Raji (cell line): ENCODE results near the gene CTTN.

Experiments used
- POLR2A ChIP-seq: IDR thresholded peaks from 2 replicates; pipeline ENCODE4 v1.6.1; 2011; ENCODE audit warnings: low read depth, low read length, control low read depth; ENCODE audit not compliant: insufficient read depth

The CTTN gene

DNA sequence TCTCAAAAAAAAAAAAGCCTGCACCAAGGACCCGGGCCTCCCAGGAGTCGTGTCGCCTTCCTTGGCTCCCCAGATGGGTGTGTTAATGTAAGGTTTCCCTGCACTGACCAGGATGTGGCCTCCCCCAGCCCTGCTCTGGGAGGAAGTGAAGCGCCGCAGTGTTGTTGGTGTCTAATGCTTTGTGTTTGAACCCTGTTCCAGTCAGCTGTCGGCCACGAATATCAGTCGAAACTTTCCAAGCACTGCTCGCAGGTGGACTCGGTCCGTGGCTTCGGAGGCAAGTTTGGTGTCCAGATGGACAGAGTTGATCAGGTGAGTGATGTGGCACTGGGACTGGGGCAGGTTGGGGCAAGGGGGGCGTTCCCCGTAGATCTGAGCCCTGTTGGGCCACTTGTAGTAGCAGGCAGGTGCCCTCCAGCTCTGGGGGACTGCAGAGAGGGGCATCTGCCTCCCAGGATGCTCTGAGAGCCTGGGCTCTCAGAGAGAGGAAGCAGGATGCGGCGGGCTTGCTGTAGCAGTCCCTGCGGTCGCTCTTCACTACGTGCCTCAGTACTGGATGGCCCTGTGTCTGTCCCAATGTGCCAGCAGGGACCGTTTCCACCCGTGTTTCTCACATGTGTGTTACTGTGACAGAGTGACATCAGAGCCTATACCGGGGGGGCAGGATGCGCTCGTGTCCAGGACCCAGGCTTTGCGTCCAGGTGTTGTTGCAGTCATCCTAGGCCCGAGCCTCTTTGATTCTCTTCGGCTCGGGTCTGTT is 16.2 kb downstream of the CTTN start:
- no peak for TF ChIP-seq POLR2A

- no peak for TF ChIP-seq POLR2A
These were observed 16.9 kb downstream of the CTTN start for GRCh38 chr11:70415191-70415590.

GRCh38 chr11:70415642-70416395 is 17.5 kb downstream of the CTTN start:
- TF ChIP-seq POLR2A = no peak

- TF ChIP-seq POLR2A = no peak
These were observed 18.6 kb downstream of the CTTN start for GRCh38 chr11:70416881-70417280.

GRCh38 chr11:70418130-70418529 is 19.8 kb downstream of the CTTN start:
- no peak for TF ChIP-seq POLR2A

DNA sequence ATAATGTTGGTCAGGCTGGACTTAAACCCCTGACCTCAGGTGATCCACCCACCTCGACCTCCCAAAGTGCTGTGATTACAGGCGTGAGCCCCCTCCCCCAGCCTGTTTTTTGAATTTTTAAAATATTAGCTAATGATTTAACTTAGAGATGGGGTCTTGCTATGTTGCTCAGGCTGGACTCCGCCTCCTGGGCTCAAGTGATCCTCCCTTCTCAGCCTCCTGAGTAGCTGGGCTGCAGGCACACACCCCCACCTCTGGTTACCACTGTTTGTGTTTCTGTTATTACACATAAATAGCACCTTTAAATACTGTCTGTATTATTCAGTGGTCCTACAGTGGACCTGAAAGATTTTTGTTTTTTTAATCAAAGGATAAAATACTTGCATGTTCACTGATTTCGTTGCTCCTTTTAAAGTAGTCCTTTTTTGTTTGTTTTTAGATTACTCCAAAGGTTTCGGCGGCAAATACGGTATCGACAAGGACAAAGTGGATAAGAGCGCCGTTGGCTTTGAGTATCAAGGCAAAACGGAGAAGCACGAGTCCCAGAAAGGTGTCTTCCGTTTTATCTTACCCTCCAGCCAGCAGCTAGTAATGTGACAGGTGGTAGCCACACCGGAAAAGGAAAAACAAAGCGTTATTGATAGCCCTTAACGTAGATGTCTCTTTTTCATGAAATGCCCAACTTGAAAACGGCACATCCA is 21.1 kb downstream of the CTTN start:
- no peak for TF ChIP-seq POLR2A

DNA sequence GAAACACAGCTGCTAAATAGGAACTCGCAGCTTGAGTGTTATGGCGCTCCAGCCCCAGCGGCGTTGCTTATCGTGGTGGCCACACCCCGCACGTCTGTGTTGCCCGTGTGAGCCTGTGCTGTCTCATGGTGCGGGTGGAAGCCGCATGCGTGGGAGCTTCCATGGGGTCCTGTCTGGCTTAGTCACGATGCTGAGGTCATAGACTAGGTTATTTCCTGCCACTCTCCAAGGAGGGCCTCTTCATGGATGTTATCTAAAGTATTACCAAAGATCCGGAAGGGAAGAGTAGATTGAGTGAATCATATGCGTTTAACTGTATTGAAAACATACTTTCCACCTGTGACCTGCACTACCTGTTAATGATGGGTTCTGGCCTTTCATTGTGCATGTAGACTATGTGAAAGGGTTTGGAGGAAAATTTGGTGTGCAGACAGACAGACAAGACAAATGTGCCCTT is 21.7 kb downstream of the CTTN start:
- no peak for TF ChIP-seq POLR2A

- TF ChIP-seq POLR2A = no peak
These were observed 22.2 kb downstream of the CTTN start for GRCh38 chr11:70420496-70420895.

DNA sequence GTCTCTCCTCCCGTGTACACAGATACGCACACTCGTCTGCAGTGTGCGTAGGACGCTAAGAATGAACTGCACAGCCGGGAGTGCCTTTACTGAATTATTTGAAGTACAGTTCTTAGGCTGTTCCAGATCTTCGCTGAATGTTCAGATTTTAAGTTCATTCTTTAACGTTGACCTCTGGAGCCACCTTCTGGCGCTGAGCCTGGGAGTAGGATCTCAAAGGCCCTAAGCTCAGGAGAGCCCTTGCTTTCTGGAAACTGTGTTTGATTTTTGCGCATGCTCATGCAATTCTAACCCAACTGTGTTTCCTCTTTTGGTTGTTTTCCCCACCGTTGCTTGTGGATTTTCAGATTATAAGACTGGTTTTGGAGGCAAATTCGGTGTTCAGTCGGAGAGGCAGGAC is 22.8 kb downstream of the CTTN start:
- TF ChIP-seq POLR2A = no peak

DNA sequence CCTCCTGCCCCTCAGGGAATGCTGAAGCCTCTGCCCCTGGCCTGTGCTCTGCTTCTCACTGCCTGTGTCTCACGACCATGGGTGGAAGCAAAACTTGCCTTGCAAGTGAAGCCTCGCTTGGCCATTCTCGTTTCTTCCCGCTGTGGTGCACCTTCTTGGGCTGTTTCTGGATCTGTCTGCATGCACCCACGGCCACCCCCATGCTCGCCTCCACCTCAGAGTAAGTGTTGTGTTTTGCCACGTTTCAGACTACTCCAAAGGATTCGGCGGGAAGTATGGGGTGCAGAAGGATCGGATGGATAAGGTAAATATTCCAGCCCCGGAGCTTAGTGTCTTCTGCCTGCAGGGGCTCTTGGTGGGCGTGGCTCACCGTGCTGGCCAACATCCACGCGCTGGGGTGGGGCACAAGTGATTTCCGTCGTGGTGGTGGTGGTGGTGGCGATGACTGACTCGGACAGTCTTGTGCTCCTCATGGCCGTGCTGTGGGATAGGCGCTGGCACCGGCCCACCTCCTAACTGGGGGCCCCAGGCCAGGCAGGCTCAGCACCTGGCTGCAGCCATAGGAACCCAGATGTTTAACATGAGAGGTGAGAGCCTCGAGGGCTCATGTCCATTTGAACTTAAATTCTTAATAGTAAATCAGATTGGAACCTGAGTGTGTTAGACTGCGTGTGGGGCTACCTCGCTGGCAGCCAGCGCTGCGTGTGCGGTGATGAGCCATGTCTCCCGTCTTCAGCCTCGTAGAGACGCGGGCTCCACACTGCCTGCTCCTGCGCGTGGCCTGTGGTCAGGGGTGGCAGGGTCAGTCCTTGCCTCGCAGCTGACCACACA is 24.6 kb downstream of the CTTN start:
- TF ChIP-seq POLR2A = no peak

DNA sequence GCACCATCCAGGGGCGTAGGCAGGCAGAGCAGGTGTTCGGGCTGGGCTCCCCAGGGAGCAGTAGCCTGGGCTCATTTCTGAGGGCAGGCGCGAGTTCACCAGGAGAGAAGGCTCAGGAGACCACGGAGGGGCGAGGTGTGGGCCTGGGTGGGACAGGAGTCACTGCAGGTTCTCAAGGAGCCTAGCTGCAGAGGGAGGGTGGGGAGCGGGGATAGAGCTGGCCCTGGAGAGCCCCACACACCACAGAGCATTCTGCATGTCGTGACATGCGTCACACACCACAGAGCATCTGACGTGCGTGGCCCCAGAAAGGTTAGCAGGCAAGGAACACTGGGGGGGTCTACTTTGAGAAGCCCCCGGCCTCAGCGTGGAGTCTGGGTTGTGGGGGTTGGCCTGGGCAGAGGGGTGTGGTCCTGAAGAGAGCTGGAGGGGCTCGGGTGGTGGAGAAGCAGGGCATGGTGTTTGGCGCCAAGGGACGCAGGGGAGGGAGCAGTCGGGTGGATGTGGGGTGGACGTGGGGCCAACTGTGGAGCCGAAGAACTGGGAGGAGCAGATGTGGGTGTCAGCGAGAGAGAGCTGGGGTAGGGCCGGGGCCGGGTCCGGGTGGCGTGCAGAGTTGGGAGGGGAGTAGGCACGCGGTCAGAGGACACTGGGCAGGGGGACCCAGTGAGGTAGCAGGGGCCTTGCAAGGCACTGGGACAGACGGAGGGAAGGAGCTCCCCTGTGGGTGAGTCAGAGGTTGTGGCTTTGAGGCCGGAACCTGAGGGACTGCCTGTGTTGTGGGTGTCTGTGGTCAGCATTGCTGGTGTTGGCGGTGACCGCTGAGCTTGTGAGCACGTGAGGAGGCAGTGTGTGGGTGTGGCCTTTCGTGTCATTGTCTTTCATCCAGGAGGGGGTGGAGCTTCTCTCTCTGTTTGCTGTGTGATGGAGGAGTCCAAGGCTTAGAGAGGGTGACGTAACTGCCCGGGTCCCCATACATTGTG is 25.5 kb downstream of the CTTN start:
- TF ChIP-seq POLR2A = no peak

GRCh38 chr11:70424765-70425344 is 26.5 kb downstream of the CTTN start:
- no peak for TF ChIP-seq POLR2A

DNA sequence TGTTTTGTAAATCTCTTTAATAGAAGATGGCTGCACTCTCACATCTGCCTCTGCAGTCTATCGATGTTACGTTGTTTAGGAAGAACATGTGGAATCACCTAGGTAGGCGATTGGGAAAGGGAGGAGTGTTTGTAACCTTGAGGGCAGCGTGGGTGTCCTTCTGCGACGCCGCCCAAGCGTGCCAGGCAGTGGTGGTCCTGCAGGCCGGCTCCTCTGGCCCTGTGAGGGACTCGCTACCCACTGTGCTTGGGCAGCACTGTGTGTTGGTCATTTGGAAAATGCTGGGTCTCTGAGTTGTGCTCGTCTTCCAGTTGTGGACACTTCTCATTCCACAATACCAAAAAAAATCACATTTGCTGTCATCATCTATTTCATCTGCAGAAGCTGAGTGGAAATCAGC is 29.1 kb downstream of the CTTN start:
- TF ChIP-seq POLR2A = no peak

DNA sequence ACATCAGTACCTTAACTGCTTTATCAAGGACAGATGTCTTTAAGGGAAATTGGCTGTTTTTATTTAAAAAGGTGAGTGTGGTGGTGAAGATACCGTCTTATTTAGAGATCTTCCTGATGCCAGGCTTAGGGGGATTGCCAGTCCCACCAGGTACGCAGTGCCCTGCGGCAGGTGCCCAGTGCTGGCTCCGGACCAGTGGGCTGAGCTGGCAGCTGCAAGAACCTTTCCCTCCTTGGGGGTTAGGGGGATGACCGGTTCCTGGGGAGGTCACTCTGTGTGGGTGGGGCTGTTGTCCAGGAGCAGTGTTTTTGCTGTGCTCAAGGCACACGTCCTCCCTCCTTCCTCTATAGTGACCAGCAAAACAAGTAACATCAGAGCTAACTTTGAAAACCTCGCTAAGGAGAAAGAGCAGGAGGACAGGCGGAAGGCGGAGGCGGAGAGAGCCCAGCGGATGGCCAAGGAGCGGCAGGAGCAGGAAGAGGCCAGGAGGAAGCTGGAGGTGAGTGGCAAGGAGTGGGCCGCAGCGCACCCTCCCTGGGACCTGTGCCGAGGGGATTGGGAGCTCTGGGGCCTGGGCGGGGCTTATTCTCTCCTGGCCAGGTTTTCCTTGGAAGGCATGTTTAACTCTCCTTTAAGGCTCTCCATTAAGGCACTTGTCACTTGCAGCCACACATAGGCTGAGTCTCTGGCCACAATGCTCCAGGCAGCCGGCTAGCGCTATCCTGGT is 30.5 kb downstream of the CTTN start:
- TF ChIP-seq POLR2A = no peak

DNA sequence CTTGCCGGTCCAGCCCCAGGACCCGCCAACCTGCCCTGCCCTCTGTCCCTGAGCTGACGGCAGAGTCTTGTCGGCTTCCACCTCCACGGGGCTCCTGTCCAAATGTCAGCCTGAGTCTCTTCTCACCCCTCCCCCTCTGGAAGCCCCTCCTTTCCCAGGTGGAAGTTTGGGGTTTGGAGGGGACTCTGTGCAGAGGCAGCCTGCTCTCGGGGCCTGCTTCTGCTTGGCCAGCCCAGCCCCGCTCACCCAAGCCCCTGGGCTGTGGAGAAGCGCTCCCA is 31.0 kb downstream of the CTTN start:
- TF ChIP-seq POLR2A = no peak
